SK-N-SH (cell line): ENCODE measurements around the gene RABGGTA. TPM values are rescaled to one million over a fixed set of nuclear protein-coding genes. Genes with fewer than 3 reads are reported as not detected.

Experiments used
- CTCF ChIA-PET: fragments of 300-600, 350-600 bp; formaldehyde crosslinking; extraction: SDS; loops from one replicate; lab custom pipeline; 2021; lab: Yijun Ruan, JAX
- POLR2A ChIA-PET: fragments of 350-600 bp; sonication (Branson Sonifier 250); formaldehyde crosslinking; extraction: SDS; loops from one replicate; lab custom pipeline; 2020; ENCODE audit warnings: antibody characterized with exemption, inconsistent platforms; lab: Yijun Ruan, JAX
- DNase-seq: peaks from one replicate; pipeline ENCODE4 v3.0.0; 2012
- H2AFZ ChIP-seq: fragments of 200-600 bp; sonication (generic); 2 replicates; pipeline ENCODE4 v1.8.1; 2016; ENCODE audit warnings: antibody characterized with exemption, mild to moderate bottlenecking, low read depth
- H3F3A ChIP-seq: fragments of 200-600 bp; sonication (generic); replicated peaks from 2 replicates; pipeline ENCODE3; 2016; ENCODE audit warnings: antibody characterized with exemption, mild to moderate bottlenecking; ENCODE audit not compliant: insufficient read depth
- H3K27ac ChIP-seq, 2 experiments: fragments of 200-500 bp in 1 of 2; fragments of 200-600 bp in 1 of 2; sonication (Bioruptor generic) in 1 of 2; sonication (generic), shearing (Covaris generic) in 1 of 2; 2 replicates each; pipeline versions ENCODE4 v1.5.1 to v1.6.1; 2014 to 2016; ENCODE audit warnings: low read depth in 2 of 2, inconsistent platforms in 1 of 2, low read length in 1 of 2, mild to moderate bottlenecking in 1 of 2, mixed read lengths in 1 of 2
- H3K27me3 ChIP-seq: fragments of 200-600 bp; sonication (generic), shearing (Covaris generic); 2 replicates; pipeline ENCODE4 v1.6.1; 2016; ENCODE audit warnings: mixed run types; ENCODE audit not compliant: insufficient read depth
- H3K36me3 ChIP-seq, 2 experiments: fragments of 200-500 bp in 1 of 2; fragments of 200-600 bp in 1 of 2; sonication (Bioruptor generic) in 1 of 2; sonication (generic) in 1 of 2; replicated peaks in 1 of 2; 2 replicates each; pipeline versions ENCODE3 to v1.5.1; 2014 to 2016; ENCODE audit warnings: low read length in 1 of 2, mild to moderate bottlenecking in 1 of 2; ENCODE audit not compliant: insufficient read depth in 2 of 2, control insufficient read depth in 1 of 2
- H3K4me1 ChIP-seq, 2 experiments: fragments of 200-500 bp in 1 of 2; fragments of 200-600 bp in 1 of 2; sonication (Bioruptor generic) in 1 of 2; sonication (generic), shearing (Covaris generic) in 1 of 2; 2 replicates each; pipeline versions ENCODE4 v1.5.1 to v1.6.1; 2014 to 2016; ENCODE audit warnings: low read depth in 1 of 2, low read length in 1 of 2, mixed run types in 1 of 2; ENCODE audit not compliant: insufficient read depth in 2 of 2, control insufficient read depth in 1 of 2
- H3K4me2 ChIP-seq: fragments of 200-600 bp; sonication (generic), shearing (Covaris generic); 2 replicates; pipeline ENCODE4 v1.6.1; 2017; ENCODE audit warnings: mixed run types
- H3K4me3 ChIP-seq, 2 experiments: fragments of 200-500 bp in 1 of 2; fragments of 200-600 bp in 1 of 2; sonication (Bioruptor generic) in 1 of 2; sonication (generic), shearing (Covaris generic) in 1 of 2; 2 replicates each; pipeline versions ENCODE4 v1.5.1 to v1.8.1; 2014 to 2016; ENCODE audit warnings: low read depth in 2 of 2, inconsistent platforms in 1 of 2, low read length in 1 of 2, mild to moderate bottlenecking in 1 of 2, mixed read lengths in 1 of 2, moderate library complexity in 1 of 2
- H3K79me2 ChIP-seq: fragments of 200-600 bp; sonication (generic); 2 replicates; pipeline ENCODE4 v1.8.1; 2017; ENCODE audit warnings: mild to moderate bottlenecking; ENCODE audit not compliant: insufficient read depth
- H3K9ac ChIP-seq: fragments of 200-600 bp; sonication (generic); 2 replicates; pipeline ENCODE4 v1.6.1; 2017; ENCODE audit warnings: mixed run types
- H3K9me2 ChIP-seq: fragments of 200-600 bp; sonication (generic); 2 replicates; pipeline ENCODE4 v1.6.1; 2017; ENCODE audit warnings: mixed run types
- H3K9me3 ChIP-seq: fragments of 200-600 bp; sonication (generic); 2 replicates; pipeline ENCODE4 v1.6.1; 2017; ENCODE audit warnings: mixed run types, mild to moderate bottlenecking, moderate library complexity
- H4K20me1 ChIP-seq: fragments of 200-600 bp; sonication (generic); 2 replicates; pipeline ENCODE4 v1.6.1; 2017; ENCODE audit warnings: mild to moderate bottlenecking, mixed run types; ENCODE audit not compliant: insufficient read depth
- CHD2 ChIP-seq: fragments of 150-350 bp; IDR thresholded peaks from 2 replicates; pipeline ENCODE4 v1.6.1; 2018; ENCODE audit warnings: low read length; ENCODE audit not compliant: partially characterized antibody
- EP300 ChIP-seq, 2 experiments: IDR thresholded peaks; 2 replicates each; pipeline versions ENCODE4 v1.4.0 to v1.6.1; 2012; ENCODE audit warnings: borderline replicate concordance in 1 of 2, low read depth in 1 of 2, low read length in 1 of 2
- FOXM1 ChIP-seq: IDR thresholded peaks from 2 replicates; pipeline ENCODE4 v1.4.0; 2012; ENCODE audit warnings: low read depth, mild to moderate bottlenecking
- GATA2 ChIP-seq: sonication (generic); formaldehyde crosslinking; IDR thresholded peaks from 2 replicates; pipeline ENCODE4 v1.5.0; 2020; ENCODE audit warnings: mild to moderate bottlenecking, missing genetic modification reagents
- JUND ChIP-seq: IDR thresholded peaks from 2 replicates; pipeline ENCODE4 v1.4.0; 2012
- MEF2A ChIP-seq: IDR thresholded peaks from 2 replicates; pipeline ENCODE4 v1.4.0; 2012; ENCODE audit warnings: low read depth, borderline replicate concordance
- MXI1 ChIP-seq: IDR thresholded peaks from 2 replicates; pipeline ENCODE4 v1.6.1; 2012; ENCODE audit warnings: mild to moderate bottlenecking, low read depth, low read length, improper control_type of control experiment
- NRF1 ChIP-seq: IDR thresholded peaks from 2 replicates; pipeline ENCODE4 v1.6.1; 2012; ENCODE audit warnings: low read depth, mild to moderate bottlenecking, low read length
- RCOR1 ChIP-seq: fragments of 150-350 bp; IDR thresholded peaks from 2 replicates; pipeline ENCODE4 v1.6.1; 2017; ENCODE audit warnings: antibody characterized with exemption, low read length
- RXRA ChIP-seq: IDR thresholded peaks from 2 replicates; pipeline ENCODE4 v1.4.0; 2012; ENCODE audit warnings: low read depth, mild to moderate bottlenecking, borderline replicate concordance
- SIN3A ChIP-seq: IDR thresholded peaks from 2 replicates; pipeline ENCODE4 v1.6.1; 2012; ENCODE audit warnings: low read depth, mild to moderate bottlenecking, low read length, moderate library complexity, borderline replicate concordance
- TAF1 ChIP-seq: IDR thresholded peaks from 2 replicates; pipeline ENCODE4 v1.6.1; 2012; ENCODE audit warnings: low read depth, mild to moderate bottlenecking, low read length, moderate library complexity, borderline replicate concordance
- TEAD4 ChIP-seq: IDR thresholded peaks from 2 replicates; pipeline ENCODE4 v1.4.0; 2012; ENCODE audit warnings: mild to moderate bottlenecking, borderline replicate concordance; ENCODE audit not compliant: insufficient read depth
- YY1 ChIP-seq: IDR thresholded peaks from 2 replicates; pipeline ENCODE4 v1.4.0; 2012; ENCODE audit warnings: low read depth, mild to moderate bottlenecking
- WGBS: methylation state at CpG from one replicate; pipeline ENCODE4 v1.1.6; 2017; ENCODE audit warnings: low lambda C conversion rate; 5-methylcytosine and 5-hydroxymethylcytosine counted together
- polyA plus RNA-seq, 3 experiments: library from polyadenylated mRNA; depleted of rRNA; stranded (reverse); fragments of >200 nt; gene quantifications; 2 replicates each; pipeline ENCODE4 v1.2.3, GENCODE V29; 2012
- TF ChIP-seq, protein P1 (sequence below): IDR thresholded peaks from 2 replicates; pipeline ENCODE4 v1.6.1; 2012; ENCODE audit warnings: mild to moderate bottlenecking, low read depth, low read length, moderate library complexity
- TF ChIP-seq, protein P2 (sequence below): IDR thresholded peaks from 2 replicates; pipeline ENCODE4; 2012

The RABGGTA gene
- polyA plus RNA-seq, 1 of the 3 experiments (the other 2 are of a cell fraction) = 59.4 TPM

DNA sequence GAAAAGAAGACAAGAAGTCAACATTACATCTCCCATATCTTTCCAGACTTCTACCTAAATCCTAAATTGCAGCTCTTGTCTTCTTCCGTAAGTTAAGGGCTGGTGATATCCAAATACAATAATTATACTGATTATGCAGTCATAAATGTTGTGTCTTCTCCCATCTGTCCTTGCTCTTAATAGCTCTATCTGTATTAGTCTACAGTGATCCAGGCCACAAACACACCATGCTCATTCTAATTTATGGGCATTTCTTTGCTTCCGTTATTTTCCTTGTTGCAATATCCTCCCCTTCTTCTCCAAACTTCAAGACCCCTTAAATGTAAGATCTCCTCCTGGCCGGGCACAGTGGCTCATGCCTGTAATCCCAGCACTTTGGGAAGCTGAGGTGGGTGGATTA, 51.9 kb downstream of the RABGGTA start:
- H3K36me3 ChIP-seq = peaks cover 9 to 15% of the 10 kb centered on the region in 2 experiments
- peaks cover 5 to 6% of the 10 kb centered on the region in 2 experiments; a peak in 1 of 4 replicates for H3K4me1 ChIP-seq
- CTCF ChIA-PET = interaction anchor here (0.7 to 2.2 kb wide), 3 partner anchors 23 to 78 kb away, joined by 3 to 12 read pairs (median 6); partner anchors contain the start of gene TINF2
- peaks cover 7% of the 10 kb centered on the region; the same call in 1 of the 2 replicates for H4K20me1 ChIP-seq
- no peak overlapping the region for H3K4me3 ChIP-seq
- POLR2A ChIA-PET = interaction anchor here (1.3 kb wide), 1 partner anchor 19 kb away, joined by 6 read pairs; no protein-coding TSS in a partner anchor
- H3K9me2 ChIP-seq = no peaks in the 10 kb centered on the region
- H3K9me3 ChIP-seq = no peaks in the 10 kb centered on the region
- H3F3A ChIP-seq = peaks cover 13% of the 10 kb centered on the region
- no peak overlapping the region for H3K9ac ChIP-seq
- H3K79me2 ChIP-seq = peaks cover 70% of the 10 kb centered on the region
- H2AFZ ChIP-seq = no peak overlapping the region
- 47% methylated on average over 3 of the region's 3 CpGs for WGBS
- H3K4me2 ChIP-seq = no peak overlapping the region
- no peak overlapping the region for H3K27ac ChIP-seq
- TF ChIP-seq, protein P1, sequence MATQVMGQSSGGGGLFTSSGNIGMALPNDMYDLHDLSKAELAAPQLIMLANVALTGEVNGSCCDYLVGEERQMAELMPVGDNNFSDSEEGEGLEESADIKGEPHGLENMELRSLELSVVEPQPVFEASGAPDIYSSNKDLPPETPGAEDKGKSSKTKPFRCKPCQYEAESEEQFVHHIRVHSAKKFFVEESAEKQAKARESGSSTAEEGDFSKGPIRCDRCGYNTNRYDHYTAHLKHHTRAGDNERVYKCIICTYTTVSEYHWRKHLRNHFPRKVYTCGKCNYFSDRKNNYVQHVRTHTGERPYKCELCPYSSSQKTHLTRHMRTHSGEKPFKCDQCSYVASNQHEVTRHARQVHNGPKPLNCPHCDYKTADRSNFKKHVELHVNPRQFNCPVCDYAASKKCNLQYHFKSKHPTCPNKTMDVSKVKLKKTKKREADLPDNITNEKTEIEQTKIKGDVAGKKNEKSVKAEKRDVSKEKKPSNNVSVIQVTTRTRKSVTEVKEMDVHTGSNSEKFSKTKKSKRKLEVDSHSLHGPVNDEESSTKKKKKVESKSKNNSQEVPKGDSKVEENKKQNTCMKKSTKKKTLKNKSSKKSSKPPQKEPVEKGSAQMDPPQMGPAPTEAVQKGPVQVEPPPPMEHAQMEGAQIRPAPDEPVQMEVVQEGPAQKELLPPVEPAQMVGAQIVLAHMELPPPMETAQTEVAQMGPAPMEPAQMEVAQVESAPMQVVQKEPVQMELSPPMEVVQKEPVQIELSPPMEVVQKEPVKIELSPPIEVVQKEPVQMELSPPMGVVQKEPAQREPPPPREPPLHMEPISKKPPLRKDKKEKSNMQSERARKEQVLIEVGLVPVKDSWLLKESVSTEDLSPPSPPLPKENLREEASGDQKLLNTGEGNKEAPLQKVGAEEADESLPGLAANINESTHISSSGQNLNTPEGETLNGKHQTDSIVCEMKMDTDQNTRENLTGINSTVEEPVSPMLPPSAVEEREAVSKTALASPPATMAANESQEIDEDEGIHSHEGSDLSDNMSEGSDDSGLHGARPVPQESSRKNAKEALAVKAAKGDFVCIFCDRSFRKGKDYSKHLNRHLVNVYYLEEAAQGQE = no peak
- no peak for TF ChIP-seq YY1
- no peak for TF ChIP-seq GATA2 (CRISPR knock-in tag)
- TF ChIP-seq FOXM1 = no peak
- no peak for TF ChIP-seq JUND
- TF ChIP-seq, protein P2, sequence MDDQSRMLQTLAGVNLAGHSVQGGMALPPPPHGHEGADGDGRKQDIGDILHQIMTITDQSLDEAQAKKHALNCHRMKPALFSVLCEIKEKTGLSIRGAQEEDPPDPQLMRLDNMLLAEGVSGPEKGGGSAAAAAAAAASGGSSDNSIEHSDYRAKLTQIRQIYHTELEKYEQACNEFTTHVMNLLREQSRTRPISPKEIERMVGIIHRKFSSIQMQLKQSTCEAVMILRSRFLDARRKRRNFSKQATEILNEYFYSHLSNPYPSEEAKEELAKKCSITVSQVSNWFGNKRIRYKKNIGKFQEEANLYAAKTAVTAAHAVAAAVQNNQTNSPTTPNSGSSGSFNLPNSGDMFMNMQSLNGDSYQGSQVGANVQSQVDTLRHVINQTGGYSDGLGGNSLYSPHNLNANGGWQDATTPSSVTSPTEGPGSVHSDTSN = no peak
- no peak for TF ChIP-seq MXI1
- TF ChIP-seq RXRA = no peak
- TF ChIP-seq SIN3A = no peak
- no peak for TF ChIP-seq TEAD4
- TF ChIP-seq EP300 (IDR thresholded peaks at IDR 0.05; ENCODE audit: borderline replicate concordance in 1 of 2, low read depth in 1 of 2, low read length in 1 of 2) = no peak
- TF ChIP-seq MEF2A = no peak
- TF ChIP-seq RCOR1 = no peak
- TF ChIP-seq NRF1 = no peak
- TF ChIP-seq TAF1 = no peak
- TF ChIP-seq CHD2 = no peak
- TF ChIP-seq, all 33 proteins: peak for 0
- no peaks in the 10 kb centered on the region for H3K27me3 ChIP-seq
- no peak for DNase-seq
